ENCODE results near the gene KLK15.

KLK15 gene, protein sequence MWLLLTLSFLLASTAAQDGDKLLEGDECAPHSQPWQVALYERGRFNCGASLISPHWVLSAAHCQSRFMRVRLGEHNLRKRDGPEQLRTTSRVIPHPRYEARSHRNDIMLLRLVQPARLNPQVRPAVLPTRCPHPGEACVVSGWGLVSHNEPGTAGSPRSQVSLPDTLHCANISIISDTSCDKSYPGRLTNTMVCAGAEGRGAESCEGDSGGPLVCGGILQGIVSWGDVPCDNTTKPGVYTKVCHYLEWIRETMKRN

DNA sequence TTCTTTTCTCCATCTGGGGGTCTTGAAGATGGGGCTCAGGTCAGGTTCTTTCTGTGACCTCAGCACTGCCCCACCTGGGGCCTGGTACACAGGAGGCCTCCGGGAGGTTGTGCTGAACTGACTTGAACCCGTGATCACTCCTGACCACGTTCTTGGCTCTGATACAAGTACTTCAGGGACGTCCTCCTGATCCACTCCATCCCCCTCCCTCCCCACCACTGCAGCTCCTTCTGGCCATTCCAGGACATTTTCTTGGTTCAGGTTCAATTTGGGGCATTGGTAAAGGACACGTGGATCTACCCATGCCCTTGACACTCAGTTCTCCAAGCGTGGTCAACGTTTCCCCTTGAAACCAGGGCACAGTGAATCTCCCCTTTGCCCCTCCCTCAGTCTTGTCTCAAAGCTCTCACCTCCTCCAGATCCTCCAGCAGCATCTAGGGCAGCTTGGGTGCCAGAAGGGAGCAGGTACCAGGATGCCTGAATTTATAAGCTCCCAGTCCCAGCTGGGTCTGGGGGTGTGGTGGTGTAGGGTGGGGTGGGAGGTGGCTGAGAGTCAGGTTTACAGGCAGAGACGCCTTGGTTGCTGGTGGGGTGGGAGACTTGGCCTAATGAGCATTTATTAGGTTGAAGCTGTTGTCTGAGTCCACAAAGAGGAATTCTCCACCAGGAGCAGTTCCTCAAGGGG, at the start of gene KLK15:
KLK15 (minus strand) TSS at position 458 of the 685 bp plus-strand sequence. CDS start 2,082 bp downstream, outside the sequence.
- no peak for FAIRE-seq

DNA sequence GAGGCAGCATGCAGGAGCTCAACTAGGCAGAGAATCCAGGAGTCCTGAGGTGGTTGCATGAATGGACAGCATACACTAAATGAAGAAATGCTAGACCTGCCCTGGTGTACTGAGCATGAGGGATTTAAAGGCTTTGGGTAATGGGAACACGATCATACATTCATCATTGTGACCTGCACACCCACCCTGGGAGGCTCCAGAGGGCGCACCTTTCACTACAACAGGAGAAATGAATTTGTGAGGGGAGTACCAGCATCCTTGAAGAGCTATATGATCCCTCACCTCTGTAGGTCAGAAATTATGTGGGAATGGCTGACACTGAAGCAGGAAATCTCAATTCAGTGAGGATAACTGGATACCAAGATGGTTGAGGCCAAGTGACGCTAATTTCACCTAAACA, 48.8 kb upstream of the KLK15 start:
- no peak for FAIRE-seq

DNA sequence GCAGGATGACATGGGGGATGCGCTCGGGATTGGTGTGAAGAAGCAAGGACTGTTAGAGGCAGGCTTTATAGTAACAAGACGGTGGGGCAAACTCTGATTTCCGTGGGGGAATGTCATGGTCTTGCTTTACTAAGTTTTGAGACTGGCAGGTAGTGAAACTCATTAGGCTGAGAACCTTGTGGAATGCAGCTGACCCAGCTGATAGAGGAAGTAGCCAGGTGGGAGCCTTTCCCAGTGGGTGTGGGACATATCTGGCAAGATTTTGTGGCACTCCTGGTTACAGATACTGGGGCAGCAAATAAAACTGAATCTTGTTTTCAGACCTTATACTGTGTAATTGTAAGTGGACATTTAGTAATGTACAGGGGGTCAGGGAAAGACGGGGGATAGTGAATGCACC, 46.9 kb upstream of the KLK15 start:
- FAIRE-seq: no peak

DNA sequence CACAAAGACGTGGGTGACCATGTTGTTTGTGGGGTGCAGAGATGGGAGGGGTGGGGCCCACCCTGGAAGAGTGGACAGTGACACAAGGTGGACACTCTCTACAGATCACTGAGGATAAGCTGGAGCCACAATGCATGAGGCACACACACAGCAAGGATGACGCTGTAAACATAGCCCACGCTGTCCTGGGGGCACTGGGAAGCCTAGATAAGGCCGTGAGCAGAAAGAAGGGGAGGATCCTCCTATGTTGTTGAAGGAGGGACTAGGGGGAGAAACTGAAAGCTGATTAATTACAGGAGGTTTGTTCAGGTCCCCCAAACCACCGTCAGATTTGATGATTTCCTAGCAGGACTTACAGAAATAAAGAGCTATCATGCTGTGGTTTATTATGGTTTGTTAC, 45.5 kb upstream of the KLK15 start:
- FAIRE-seq: no peak

DNA sequence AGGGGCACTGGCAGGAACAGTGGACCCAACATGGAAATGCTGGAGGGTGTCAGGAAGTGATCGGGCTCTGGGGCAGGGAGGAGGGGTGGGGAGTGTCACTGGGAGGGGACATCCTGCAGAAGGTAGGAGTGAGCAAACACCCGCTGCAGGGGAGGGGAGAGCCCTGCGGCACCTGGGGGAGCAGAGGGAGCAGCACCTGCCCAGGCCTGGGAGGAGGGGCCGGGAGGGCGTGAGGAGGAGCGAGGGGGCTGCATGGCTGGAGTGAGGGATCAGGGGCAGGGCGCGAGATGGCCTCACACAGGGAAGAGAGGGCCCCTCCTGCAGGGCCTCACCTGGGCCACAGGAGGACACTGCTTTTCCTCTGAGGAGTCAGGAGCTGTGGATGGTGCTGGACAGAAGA, 44.0 kb upstream of the KLK15 start:
- no peak for FAIRE-seq

DNA sequence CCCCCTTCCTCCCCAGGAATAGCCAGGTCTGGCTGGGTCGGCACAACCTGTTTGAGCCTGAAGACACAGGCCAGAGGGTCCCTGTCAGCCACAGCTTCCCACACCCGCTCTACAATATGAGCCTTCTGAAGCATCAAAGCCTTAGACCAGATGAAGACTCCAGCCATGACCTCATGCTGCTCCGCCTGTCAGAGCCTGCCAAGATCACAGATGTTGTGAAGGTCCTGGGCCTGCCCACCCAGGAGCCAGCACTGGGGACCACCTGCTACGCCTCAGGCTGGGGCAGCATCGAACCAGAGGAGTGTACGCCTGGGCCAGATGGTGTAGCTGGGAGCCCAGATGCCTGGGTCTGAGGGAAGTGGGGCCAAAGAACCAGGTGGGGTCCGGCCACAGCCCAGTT, 43.1 kb upstream of the KLK15 start:
- no peak for FAIRE-seq

DNA sequence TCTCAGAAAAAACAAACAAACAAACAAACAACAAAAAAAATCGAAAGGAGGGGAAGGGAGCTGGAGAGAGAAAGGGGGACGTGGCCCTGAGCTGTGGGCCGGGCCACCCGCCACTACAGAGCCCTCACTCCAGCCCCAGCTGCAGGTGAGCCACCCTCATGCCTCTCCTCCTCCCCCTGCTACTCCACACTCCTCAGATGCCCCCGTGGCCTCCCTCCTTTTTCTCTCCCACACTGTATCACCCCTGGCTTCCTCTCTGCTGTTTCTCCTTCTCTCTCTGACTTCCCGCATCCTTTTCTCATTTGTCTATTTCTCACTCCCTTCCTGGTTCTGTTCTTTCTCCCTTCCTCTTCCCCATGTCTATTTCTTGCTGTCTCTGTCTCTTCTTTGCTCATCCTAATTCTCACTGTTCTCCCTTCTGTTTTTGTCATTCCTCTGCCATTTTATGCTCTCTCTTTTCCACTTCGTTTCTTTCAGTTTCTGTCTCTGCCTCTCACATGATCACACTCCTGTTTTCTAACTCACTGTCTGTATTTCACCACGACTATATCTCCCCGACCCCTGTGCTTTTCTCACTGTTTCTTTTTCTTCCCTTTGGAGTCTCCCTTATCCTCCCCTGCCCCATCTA, 42.5 kb upstream of the KLK15 start:
- FAIRE-seq: no peak

DNA sequence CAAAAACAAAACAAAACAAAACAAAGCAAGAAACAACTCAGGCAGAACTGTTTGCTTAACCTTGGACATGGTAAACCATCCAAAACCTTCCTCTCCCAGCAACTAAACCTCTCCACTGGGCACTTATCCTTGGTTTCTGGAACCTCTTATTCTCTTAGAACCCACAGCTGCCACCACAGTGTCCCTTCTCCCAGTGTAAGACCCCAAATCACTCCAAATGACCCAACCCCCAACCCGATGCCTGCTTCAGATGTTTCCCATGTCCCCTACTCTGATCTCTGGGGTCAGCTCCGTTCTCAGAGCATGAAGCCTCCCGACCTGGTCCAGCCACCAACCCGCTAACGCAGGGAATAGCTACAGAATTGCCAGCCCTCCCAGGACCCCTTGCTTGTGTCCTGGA, 40.8 kb upstream of the KLK15 start:
- no peak for FAIRE-seq

DNA sequence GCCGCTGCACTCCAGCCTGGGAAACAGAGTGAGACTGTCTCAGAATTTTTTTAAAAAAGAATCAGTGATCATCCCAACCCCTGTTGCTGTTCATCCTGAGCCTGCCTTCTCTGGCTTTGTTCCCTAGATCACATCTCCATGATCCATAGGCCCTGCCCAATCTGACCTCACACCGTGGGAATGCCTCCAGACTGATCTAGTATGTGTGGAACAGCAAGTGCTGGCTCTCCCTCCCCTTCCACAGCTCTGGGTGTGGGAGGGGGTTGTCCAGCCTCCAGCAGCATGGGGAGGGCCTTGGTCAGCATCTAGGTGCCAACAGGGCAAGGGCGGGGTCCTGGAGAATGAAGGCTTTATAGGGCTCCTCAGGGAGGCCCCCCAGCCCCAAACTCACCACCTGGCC, 39.7 kb upstream of the KLK15 start, which contains the start of gene KLK2:
KLK2 (plus strand) TSS at position 384 of the 400 bp plus-strand sequence. CDS start 35 bp downstream, outside the sequence.
- no peak for FAIRE-seq

DNA sequence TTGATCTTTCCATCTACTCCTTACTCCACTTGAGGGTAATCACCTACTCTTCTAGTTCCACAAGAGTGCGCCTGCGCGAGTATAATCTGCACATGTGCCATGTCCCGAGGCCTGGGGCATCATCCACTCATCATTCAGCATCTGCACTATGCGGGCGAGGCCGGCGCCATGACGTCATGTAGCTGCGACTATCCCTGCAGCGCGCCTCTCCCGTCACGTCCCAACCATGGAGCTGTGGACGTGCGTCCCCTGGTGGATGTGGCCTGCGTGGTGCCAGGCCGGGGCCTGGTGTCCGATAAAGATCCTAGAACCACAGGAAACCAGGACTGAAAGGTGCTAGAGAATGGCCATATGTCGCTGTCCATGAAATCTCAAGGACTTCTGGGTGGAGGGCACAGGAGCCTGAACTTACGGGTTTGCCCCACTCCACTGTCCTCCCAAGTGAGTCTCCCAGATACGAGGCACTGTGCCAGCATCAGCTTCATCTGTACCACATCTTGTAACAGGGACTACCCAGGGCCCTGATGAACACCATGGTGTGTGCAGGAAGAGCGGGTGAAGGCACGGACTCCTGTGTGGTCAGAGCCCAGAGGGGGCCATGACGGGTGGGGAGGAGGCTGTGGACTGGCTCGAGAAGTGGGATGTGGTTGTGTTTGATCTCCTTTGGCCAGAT, 37.2 kb upstream of the KLK15 start:
- FAIRE-seq: no peak

DNA sequence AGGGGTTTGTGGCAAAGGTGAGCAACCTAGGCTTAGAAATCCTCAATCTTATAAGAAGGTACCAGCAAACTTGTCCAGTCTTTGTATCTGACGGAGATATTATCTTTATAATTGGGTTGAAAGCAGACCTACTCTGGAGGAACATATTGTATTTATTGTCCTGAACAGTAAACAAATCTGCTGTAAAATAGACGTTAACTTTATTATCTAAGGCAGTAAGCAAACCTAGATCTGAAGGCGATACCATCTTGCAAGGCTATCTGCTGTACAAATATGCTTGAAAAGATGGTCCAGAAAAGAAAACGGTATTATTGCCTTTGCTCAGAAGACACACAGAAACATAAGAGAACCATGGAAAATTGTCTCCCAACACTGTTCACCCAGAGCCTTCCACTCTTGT, 36.1 kb upstream of the KLK15 start:
- FAIRE-seq: no peak

DNA sequence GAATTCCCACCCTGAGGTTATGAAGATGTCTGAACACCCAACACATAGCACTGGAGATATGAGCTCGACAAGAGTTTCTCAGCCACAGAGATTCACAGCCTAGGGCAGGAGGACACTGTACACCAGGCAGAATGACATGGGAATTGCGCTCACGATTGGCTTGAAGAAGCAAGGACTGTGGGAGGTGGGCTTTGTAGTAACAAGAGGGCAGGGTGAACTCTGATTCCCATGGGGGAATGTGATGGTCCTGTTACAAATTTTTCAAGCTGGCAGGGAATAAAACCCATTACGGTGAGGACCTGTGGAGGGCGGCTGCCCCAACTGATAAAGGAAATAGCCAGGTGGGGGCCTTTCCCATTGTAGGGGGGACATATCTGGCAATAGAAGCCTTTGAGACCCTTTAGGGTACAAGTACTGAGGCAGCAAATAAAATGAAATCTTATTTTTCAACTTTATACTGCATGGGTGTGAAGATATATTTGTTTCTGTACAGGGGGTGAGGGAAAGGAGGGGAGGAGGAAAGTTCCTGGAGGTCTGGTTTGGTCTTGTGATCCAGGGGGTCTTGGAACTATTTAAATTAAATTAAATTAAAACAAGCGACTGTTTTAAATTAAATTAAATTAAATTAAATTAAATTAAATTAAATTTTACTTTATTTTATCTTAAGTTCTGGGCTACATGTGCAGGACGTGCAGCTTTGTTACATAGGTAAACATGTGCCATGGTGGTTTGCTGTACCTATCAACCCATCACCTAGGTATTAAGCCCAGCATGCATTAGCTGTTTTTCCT, 28.3 kb upstream of the KLK15 start:
- FAIRE-seq: no peak

DNA sequence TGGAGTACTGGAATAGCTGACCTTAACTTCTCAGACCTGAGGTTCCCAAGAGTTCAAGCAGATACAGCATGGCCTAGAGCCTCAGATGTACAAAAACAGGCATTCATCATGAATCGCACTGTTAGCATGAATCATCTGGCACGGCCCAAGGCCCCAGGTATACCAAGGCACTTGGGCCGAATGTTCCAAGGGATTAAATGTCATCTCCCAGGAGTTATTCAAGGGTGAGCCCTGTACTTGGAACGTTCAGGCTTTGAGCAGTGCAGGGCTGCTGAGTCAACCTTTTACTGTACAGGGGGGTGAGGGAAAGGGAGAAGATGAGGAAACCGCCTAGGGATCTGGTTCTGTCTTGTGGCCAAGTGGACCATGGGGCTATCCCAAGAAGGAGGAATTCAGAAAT, 27.6 kb upstream of the KLK15 start:
- FAIRE-seq: no peak

DNA sequence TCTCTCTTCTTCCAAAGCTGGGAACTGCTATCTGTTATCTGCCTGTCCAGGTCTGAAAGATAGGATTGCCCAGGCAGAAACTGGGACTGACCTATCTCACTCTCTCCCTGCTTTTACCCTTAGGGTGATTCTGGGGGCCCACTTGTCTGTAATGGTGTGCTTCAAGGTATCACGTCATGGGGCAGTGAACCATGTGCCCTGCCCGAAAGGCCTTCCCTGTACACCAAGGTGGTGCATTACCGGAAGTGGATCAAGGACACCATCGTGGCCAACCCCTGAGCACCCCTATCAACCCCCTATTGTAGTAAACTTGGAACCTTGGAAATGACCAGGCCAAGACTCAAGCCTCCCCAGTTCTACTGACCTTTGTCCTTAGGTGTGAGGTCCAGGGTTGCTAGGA, 26.5 kb upstream of the KLK15 start:
- no peak for FAIRE-seq

DNA sequence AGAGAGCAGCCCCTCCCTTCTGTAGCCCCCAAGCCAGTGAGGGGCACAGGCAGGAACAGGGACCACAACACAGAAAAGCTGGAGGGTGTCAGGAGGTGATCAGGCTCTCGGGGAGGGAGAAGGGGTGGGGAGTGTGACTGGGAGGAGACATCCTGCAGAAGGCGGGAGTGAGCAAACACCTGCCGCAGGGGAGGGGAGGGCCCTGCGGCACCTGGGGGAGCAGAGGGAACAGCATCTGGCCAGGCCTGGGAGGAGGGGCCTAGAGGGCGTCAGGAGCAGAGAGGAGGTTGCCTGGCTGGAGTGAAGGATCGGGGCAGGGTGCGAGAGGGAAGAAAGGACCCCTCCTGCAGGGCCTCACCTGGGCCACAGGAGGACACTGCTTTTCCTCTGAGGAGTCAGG, 25.5 kb upstream of the KLK15 start:
- no peak for FAIRE-seq

DNA sequence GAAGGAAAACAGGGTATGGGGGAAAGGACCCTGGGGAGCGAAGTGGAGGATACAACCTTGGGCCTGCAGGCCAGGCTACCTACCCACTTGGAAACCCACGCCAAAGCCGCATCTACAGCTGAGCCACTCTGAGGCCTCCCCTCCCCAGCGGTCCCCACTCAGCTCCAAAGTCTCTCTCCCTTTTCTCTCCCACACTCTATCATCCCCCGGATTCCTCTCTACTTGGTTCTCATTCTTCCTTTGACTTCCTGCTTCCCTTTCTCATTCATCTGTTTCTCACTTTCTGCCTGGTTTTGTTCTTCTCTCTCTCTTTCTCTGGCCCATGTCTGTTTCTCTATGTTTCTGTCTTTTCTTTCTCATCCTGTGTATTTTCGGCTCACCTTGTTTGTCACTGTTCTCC, 24.0 kb upstream of the KLK15 start:
- FAIRE-seq: no peak

DNA sequence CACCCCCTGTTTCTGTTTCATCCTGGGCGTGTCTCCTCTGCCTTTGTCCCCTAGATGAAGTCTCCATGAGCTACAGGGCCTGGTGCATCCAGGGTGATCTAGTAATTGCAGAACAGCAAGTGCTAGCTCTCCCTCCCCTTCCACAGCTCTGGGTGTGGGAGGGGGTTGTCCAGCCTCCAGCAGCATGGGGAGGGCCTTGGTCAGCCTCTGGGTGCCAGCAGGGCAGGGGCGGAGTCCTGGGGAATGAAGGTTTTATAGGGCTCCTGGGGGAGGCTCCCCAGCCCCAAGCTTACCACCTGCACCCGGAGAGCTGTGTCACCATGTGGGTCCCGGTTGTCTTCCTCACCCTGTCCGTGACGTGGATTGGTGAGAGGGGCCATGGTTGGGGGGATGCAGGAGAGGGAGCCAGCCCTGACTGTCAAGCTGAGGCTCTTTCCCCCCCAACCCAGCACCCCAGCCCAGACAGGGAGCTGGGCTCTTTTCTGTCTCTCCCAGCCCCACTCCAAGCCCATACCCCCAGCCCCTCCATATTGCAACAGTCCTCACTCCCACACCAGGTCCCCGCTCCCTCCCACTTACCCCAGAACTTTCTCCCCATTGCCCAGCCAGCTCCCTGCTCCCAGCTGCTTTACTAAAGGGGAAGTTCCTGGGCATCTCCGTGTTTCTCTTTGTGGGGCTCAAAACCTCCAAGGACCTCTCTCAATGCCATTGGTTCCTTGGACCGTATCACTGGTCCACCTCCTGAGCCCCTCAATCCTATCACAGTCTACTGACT, 21.4 kb upstream of the KLK15 start, which contains the start of gene KLK3:
KLK3 (plus strand) TSS at position 280 of the 775 bp plus-strand sequence; CDS start at position 321, 41 bp downstream.
- no peak for FAIRE-seq

DNA sequence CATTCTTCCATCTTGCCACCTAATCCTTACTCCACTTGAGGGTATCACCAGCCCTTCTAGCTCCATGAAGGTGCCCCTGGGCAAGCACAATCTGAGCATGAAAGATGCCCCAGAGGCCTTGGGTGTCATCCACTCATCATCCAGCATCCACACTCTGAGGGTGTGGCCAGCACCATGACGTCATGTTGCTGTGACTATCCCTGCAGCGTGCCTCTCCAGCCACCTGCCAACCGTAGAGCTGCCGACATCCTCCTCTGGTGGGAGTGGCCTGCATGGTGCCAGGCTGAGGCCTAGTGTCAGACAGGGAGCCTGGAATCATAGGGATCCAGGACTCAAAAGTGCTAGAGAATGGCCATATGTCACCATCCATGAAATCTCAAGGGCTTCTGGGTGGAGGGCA, 18.2 kb upstream of the KLK15 start:
- no peak for FAIRE-seq

DNA sequence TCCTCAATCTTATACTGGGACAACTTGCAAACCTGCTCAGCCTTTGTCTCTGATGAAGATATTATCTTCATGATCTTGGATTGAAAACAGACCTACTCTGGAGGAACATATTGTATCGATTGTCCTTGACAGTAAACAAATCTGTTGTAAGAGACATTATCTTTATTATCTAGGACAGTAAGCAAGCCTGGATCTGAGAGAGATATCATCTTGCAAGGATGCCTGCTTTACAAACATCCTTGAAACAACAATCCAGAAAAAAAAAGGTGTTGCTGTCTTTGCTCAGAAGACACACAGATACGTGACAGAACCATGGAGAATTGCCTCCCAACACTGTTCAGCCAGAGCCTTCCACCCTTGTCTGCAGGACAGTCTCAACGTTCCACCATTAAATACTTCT, 17.4 kb upstream of the KLK15 start:
- FAIRE-seq: no peak

DNA sequence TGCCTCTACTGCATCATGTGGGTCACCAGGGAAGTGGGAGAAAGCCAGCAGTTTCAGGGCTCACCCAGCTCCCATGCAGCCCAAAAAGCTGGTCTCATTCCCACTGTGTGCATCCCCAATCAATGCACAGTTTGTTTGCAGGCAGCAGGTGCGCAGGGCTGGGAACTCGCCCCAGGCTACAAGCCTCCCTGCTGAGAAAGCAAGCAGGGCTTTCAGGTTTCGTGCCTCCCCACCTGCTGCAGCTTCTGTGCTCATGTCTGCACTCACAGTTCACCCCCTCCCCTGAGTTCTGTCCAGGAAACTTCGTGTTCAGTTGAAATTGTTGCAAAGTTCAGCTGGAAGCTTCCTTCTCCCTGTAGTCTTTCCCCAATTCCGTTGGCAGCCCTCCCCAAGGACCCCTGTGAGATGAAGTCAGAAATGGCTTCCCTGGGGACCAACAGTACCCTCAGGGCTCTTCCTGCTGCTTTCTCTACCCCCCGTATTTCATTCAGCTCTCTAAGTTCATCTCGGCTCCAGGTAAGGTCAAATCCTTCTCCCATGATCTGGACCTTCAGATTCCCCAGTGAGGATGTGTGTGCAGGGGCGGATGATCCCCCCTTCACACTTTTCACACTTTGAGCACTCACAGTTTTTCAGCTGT, 11.0 kb upstream of the KLK15 start:
- no peak for FAIRE-seq

DNA sequence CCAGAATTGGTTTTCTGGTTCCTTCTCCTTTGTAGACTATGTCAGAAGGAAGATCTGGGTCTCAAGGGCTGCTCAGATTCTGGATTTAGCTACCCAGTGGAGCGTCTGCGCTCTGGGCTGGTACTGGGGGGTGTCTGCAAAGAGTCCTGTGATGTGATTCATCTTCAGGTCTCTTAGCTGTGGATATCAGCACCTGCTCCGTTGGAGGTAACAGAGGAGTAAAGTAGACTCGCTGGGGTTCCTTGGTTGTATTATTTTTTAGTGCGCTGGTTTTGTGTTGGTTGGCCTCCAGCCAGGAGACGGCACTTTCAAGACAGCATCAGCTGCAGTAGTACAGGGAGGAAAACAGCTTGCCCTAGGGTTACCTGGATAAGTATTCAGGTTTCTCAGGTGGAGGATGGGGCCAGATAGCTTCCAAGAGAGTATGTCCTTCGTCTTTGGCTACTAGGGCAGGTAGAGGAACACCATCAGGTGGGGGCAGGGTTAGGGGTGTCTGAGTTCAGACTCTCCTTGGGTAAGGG, 10.4 kb upstream of the KLK15 start:
- no peak for FAIRE-seq

All from A204.1 (cell line).